HUES48 (cell line): ENCODE data around the gene HSF5.
"Not testable (repeated sequence)": the region's sequence is repeated elsewhere in the genome, so short reads cannot be mapped to it uniquely, and the experiment has no call there.

Experiments used
- H3K27ac ChIP-seq: one replicate; pipeline ENCODE4 v1.7.0; 2013; ENCODE audit warnings: low read depth, low read length, inconsistent platforms
- H3K27me3 ChIP-seq: 2 replicates; pipeline ENCODE4 v1.6.1; 2013; ENCODE audit warnings: mild to moderate bottlenecking, low read length; ENCODE audit not compliant: control insufficient read depth, insufficient read depth
- H3K36me3 ChIP-seq: 2 replicates; pipeline ENCODE4 v1.6.1; 2013; ENCODE audit warnings: low read length; ENCODE audit not compliant: control insufficient read depth, insufficient read depth
- H3K4me1 ChIP-seq: 2 replicates; pipeline ENCODE4 v1.6.1; 2013; ENCODE audit warnings: mild to moderate bottlenecking, low read length; ENCODE audit not compliant: control insufficient read depth, insufficient read depth
- H3K4me3 ChIP-seq: 2 replicates; pipeline ENCODE4 v1.5.1; 2013; ENCODE audit warnings: mild to moderate bottlenecking, low read depth, low read length
- H3K9ac ChIP-seq: 2 replicates; pipeline ENCODE4 v1.6.1; 2013; ENCODE audit warnings: mild to moderate bottlenecking, low read depth, low read length, moderate library complexity
- H3K9me3 ChIP-seq: 2 replicates; pipeline ENCODE4 v1.6.1; 2013; ENCODE audit warnings: low read length; ENCODE audit not compliant: control insufficient read depth, insufficient read depth

Gene HSF5

GRCh38 chr17:58504826-58505351 is 16.7 kb upstream of the HSF5 start:
- Histone ChIP-seq H3K4me3 (no peak overlapping the region), H3K9ac (no peak overlapping the region), H3K4me1 (no peaks in the 10 kb centered on the region), H3K9me3 (no peaks in the 10 kb centered on the region), H3K27me3 (no peaks in the 10 kb centered on the region), H3K36me3 (peaks cover 92% of the 10 kb centered on the region), H3K27ac (no peak overlapping the region)

GRCh38 chr17:58503866-58504265 is 15.7 kb upstream of the HSF5 start:
- Histone ChIP-seq H3K27ac (no peak overlapping the region), H3K4me1 (no peaks in the 10 kb centered on the region), H3K9ac (no peak overlapping the region), H3K4me3 (no peak overlapping the region), H3K27me3 (no peaks in the 10 kb centered on the region), H3K9me3 (no peaks in the 10 kb centered on the region), H3K36me3 (peaks cover 87% of the 10 kb centered on the region)

GRCh38 chr17:58503134-58503533 is 14.9 kb upstream of the HSF5 start:
- H3K4me1 ChIP-seq, H3K27ac ChIP-seq, H3K4me3 ChIP-seq, H3K9ac ChIP-seq, H3K27me3 ChIP-seq, H3K9me3 ChIP-seq: not testable (repeated sequence)
- H3K36me3 ChIP-seq = peaks cover 85% of the 10 kb centered on the region

DNA sequence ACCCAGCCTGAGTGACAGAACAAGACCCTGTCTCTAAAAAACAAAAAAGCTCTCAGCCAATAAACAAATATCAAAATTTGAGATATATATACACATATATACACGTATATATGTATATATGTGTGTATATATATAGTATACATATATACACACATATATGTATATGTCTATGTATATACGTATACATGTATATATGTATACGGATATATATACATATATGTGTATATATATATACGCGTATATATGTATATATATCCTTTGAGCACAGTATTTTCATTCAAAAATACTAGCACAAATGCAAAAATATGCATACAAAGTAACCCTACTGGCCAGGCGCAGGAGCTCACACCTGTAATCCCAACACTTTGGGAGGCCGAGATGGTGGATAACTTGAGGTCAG is 13.2 kb upstream of the HSF5 start:
- Histone ChIP-seq H3K36me3 (peaks cover 85% of the 10 kb centered on the region), H3K4me3 (no peak overlapping the region), H3K4me1 (no peaks in the 10 kb centered on the region), H3K9ac (no peak overlapping the region), H3K27me3 (no peaks in the 10 kb centered on the region), H3K9me3 (no peaks in the 10 kb centered on the region), H3K27ac (no peak overlapping the region)

- Histone ChIP-seq H3K9ac (no peak overlapping the region), H3K4me1 (no peaks in the 10 kb centered on the region), H3K9me3 (no peaks in the 10 kb centered on the region), H3K4me3 (no peak overlapping the region), H3K27ac (no peak overlapping the region), H3K27me3 (no peaks in the 10 kb centered on the region), H3K36me3 (peaks cover 83% of the 10 kb centered on the region)
These were observed 10.1 kb upstream of the HSF5 start for GRCh38 chr17:58498177-58498828.

DNA sequence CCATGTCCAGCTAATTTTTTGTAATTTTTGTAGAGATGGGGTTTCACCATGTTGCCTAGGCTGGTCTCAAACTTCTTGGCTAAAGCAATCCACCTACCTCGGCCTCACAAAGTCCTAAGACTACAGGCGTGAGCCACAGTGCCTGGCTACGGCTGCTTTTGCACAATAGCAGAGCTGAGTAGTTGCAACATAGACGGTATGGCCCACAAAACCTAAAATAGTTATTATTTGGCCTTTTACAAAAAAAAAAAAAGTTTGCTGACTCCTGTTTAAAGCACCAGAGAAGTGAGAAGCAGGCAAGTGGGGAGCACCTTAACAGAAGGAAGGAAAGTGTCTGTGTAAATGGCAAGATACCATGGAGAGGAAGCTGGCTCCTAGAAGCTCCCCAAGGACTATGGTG is 5.3 kb upstream of the HSF5 start:
- no peak overlapping the region for H3K4me3 ChIP-seq
- no peaks in the 10 kb centered on the region for H3K27me3 ChIP-seq
- H3K9me3 ChIP-seq = no peaks in the 10 kb centered on the region
- no peak overlapping the region for H3K27ac ChIP-seq
- no peak overlapping the region for H3K9ac ChIP-seq
- H3K36me3 ChIP-seq = peaks cover 92% of the 10 kb centered on the region
- no peaks in the 10 kb centered on the region for H3K4me1 ChIP-seq

DNA sequence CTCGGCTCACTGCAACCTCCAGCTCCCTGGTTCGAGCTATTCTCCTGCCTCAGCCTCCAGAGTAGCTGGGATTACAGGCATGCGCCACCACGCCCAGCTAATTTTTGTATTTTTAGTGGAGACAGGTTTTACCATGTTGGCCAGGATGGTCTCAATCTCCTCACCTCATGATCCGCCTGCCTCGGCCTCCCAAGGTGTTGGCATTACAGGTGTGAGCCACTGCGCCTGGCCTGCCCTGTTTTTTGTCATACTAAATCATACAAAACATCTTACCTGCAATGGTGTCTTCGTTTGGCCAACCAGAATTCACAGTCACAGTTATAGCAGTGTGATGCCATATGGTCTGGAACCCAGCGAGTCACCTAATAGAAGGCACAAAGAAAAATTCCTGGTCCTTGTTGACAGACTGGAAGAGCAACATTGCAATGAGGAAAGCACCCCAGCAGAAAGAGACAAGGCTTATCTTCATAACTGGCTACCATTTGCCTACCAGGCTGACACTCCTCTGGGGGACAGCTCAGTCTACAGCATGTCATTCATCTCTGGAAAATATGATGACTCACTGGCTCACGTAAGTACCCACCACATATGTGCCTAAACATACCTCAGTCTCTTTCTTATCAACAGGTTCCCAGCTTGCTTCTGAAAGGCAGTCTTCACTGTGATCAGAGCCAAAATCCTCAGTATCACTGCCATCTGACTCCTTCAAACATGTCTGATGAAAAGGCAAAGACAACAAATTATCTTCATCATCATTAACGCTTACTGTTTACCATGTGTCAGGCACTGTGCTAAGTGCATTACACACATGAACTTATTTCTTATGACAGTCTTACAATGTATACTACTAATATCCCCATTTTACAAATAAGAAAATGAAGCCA is 4.3 kb upstream of the HSF5 start:
- H3K4me1 ChIP-seq = no peaks in the 10 kb centered on the region
- no peak overlapping the region for H3K27ac ChIP-seq
- H3K9me3 ChIP-seq = no peaks in the 10 kb centered on the region
- no peaks in the 10 kb centered on the region for H3K27me3 ChIP-seq
- H3K4me3 ChIP-seq = no peak overlapping the region
- H3K9ac ChIP-seq = no peak overlapping the region
- H3K36me3 ChIP-seq = peaks cover 85% of the 10 kb centered on the region

- H3K4me1 ChIP-seq = no peaks in the 10 kb centered on the region
- H3K36me3 ChIP-seq = peaks cover 76% of the 10 kb centered on the region
- no peak overlapping the region for H3K4me3 ChIP-seq
These were observed 3.4 kb upstream of the HSF5 start for GRCh38 chr17:58491510-58492045.

GRCh38 chr17:58488428-58488890 is 251 bp upstream of the HSF5 start:
- H3K4me3 ChIP-seq = no peak overlapping the region
- no peaks in the 10 kb centered on the region for H3K27me3 ChIP-seq
- no peak overlapping the region for H3K27ac ChIP-seq
- H3K9ac ChIP-seq = no peak overlapping the region
- H3K4me1 ChIP-seq = no peaks in the 10 kb centered on the region
- H3K9me3 ChIP-seq = no peaks in the 10 kb centered on the region
- H3K36me3 ChIP-seq = peaks cover 47% of the 10 kb centered on the region

More at GRCh38 chr17:58491510-58492045, 3.4 kb upstream of the HSF5 start:
- Histone ChIP-seq H3K9ac (no peak overlapping the region), H3K9me3 (no peaks in the 10 kb centered on the region), H3K27me3 (no peaks in the 10 kb centered on the region), H3K27ac (no peak overlapping the region)

- no peaks in the 10 kb centered on the region for H3K9me3 ChIP-seq
- H3K4me1 ChIP-seq = no peaks in the 10 kb centered on the region
- H3K27me3 ChIP-seq = no peaks in the 10 kb centered on the region
- peaks cover 9% of the 10 kb centered on the region for H3K36me3 ChIP-seq
- no peak overlapping the region for H3K27ac ChIP-seq
- no peak overlapping the region for H3K4me3 ChIP-seq
- H3K9ac ChIP-seq = no peak overlapping the region
These were observed 3.6 kb downstream of the HSF5 start for GRCh38 chr17:58484600-58484999.

GRCh38 chr17:58481798-58482197 is 6.4 kb downstream of the HSF5 start:
- H3K9me3 ChIP-seq = not testable (repeated sequence)

More at GRCh38 chr17:58481798-58482197, 6.4 kb downstream of the HSF5 start:
- not testable (repeated sequence) for H3K4me1 ChIP-seq, H3K9ac ChIP-seq, H3K4me3 ChIP-seq, H3K27me3 ChIP-seq, H3K36me3 ChIP-seq, H3K27ac ChIP-seq
